Stimulated activated CD4-positive, alpha-beta T cell treated with anti-CD3 and anti-CD28 coated beads, TNF-alpha, amount 100 ng/mL, for 4 hours (primary cell): ENCODE measurements around the gene SMAD3.

Experiments
- DNase-seq, 3 experiments: peaks; one replicate each; pipeline ENCODE4 v3.0.0-alpha.2; 2020; ENCODE audit warnings: low read depth in 3 of 3

Gene SMAD3

DNA sequence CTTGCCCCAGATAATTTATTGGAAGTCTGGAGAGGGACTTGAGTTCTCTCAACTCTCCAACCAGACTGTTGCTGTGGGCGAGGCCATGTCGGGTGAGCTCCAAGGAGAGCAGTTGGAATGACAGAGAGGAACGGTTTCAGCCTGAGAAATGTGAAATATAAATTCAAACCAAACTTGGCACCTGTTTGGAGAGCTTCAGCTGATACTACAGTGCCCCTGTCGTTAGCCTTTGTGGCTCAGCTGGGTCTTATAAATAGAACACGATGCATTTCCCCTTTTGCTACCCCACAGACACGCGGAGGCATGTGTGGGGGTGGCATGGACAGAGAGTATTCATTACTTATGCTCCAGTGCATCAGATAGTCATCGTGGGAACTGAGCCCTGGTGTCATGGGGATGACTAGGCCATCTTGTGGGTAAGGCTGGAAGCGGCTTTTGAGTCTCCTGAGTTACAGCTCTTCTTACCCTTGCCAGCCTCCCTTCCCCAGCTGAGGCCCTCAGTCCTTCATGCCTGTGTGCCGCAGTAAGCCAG lies 15.6 kb downstream of the SMAD3 start:
- peak in 2 of 3 experiments; percentile 52 for DNase-seq

DNA sequence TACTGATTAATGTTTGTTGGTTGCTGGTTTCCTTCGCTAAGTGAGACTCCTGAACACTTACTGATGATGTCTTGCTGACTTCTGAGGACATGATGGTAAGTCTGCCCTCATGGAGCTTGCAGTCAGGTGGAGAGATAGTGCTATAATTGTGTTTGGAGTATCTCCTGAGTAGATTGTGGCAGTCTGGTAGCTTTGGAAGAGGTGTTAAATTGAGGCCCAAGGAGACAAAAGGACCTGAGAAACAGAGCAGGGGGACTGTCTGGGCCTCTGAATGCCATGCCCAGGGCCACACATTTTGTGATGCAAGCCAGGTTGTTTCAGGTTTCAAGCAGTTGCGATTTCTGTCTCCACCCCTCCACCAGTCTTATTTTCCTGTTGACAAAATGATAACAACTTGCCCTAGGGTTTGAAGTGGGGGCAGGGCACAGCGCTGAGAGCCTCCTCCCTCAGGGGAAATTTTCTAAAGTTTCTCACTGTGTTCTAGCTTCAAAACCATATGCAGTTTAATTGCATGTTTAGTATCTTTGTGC lies 16.7 kb downstream of the SMAD3 start:
- DNase-seq, result no peak

DNA sequence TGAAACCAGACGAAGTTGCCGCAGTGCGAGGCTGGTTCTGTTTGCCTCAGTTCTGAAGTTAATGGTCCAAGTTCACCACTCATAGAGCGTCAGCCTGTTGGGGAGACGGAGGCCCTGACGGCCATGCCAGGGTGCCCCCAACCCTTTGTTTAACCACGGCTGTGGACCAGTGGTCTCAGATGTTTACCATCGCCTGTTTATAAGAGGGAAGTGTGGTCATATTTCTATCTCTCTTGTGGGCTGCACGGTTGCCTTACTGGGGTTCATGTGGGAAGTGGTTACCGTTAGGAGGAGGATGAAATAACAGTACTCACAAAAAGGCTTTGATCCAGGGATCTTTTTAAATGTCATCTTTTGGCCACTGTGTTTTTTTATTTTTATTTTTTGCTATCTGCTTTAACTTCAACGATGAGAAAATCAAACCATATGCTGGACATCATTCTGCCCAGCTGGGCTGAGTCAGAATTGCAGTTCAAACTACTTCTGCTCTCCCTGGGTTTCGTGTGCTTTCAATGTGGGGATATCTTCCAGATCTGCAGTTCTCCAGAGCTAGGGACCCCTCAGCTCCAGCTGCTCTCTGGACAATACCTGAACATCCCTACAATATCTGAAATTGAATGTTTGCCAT lies 17.8 kb downstream of the SMAD3 start:
- no peak for DNase-seq

DNA sequence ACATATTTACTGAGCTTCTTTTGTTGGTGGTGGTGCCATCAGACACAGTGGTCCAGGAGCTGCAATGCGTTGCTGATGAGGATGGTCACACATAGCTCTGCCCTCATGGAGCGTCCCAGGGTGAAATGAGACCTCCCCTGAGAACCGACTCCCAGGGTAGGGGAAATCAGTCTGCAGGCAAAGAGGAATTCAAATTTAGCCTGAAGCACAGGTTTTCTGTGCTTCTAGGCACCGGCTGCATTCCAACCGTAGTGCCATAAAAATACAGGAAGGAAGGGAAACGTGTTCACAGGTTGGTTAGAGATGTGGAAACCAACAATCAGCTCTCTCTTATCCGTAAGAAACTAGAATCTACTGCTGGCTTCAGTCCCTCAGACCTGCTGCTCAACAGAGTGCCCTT lies 19.2 kb downstream of the SMAD3 start:
- DNase-seq, result no peak

DNA sequence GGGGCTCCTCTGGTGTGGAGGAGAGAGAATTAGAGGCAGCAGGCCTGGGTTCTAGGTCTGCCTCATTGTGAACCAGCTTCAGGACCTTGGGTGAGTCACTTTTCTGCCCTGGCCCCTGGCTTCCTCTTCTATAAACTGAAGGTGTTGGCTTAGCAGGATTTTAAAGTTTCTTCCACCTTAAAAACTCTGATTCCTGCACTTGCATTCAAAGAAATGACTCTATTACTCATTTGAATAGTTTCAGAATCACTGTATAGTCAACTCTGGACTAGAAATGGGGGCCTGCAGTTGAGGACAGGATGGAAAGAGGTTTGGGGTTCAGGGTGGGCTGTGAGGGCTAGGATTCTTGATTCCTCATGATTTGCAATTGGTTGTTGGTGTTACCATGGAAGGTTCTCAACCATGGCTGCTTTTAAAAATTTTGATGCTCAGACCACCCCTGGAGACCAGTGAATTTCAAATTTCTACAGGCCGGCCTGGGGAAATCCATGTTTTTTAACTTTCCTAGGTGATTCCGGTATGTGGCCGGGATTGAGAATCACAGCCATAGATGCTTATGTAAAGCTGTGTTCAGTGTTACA lies 19.9 kb downstream of the SMAD3 start:
- no peak for DNase-seq

DNA sequence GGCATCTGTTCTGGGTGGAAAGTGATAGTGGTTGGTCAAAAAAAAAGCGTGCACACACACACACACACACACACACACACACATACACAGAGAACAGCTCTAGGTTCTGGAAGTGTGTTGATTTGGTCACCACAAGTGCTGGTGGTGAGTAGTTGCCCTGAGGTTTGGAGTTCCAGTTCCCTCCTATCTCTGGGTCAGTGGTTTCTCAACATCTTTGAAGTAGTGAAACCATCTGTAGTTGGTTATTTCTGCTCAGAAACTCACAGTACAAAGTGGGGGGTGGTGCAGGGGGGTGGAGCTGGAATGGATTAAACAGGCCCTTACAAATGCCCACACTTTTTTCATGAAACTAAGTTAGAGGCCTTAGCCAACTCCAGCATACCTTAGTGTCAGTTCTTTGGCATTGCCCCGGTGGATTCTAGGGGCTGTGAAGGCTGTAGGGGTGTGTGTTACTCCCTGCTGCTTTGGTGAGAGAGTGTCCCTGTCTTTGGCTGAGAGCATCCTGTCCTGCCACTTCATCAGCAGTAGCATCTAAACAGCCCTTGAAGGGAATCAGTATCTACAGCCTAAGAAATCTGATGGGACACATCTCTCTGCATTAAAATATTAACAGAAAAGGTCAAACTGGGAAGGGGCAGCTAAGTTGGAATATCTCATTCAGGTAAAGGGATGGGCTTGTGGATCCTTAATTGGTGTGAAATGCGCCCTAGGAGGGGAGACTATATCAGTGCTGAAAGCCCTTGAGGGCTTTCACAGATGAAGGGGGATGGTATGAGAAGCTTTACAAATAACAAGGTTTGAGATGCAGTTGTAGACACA lies 20.6 kb downstream of the SMAD3 start:
- no peak for DNase-seq

DNA sequence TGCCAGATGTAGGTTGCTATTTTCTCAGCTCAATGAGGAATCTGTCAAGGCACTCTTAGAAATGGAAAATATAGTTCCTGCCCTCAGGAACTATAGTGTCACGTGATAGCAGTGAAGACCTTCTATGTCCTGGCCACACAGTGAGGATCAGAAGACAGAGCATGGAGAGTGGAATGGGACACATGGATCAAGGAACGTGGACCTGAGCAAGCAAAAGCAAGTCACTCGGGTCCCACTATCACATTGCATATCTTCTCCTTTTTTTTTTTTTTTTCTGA lies 21.2 kb downstream of the SMAD3 start:
- DNase-seq, result no peak

DNA sequence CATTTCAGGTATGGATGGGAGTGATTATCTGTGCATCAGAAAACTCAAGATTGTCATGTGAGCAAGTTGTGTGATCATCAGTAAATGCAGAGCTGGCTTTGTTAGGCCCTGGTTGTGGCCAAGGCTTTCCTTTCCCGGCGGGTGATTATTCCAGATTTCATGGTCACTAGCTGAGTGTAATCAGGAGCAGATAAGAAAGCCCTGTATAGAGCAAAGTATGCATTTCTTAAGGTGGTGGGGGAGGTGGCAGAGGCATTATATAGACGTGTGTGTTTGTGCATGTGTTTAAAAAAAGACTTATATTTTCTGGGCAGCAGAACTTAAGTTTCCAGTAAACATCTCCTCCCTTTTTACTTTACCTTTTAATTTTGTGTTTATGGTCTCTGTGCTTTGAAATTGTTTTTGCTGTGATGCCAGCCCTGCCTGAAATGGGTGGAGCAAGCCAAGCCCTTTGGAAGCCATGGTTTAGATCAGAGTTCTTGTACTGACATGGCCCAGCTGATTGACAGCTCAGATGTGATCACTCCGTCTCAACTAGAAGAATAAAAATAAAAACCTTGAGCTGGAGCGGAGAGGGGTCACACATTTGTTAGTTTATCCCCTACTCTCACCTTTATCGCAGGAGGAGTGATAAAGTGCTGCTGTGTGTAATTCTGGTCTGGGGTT lies 22.2 kb downstream of the SMAD3 start:
- DNase-seq, result no peak

DNA sequence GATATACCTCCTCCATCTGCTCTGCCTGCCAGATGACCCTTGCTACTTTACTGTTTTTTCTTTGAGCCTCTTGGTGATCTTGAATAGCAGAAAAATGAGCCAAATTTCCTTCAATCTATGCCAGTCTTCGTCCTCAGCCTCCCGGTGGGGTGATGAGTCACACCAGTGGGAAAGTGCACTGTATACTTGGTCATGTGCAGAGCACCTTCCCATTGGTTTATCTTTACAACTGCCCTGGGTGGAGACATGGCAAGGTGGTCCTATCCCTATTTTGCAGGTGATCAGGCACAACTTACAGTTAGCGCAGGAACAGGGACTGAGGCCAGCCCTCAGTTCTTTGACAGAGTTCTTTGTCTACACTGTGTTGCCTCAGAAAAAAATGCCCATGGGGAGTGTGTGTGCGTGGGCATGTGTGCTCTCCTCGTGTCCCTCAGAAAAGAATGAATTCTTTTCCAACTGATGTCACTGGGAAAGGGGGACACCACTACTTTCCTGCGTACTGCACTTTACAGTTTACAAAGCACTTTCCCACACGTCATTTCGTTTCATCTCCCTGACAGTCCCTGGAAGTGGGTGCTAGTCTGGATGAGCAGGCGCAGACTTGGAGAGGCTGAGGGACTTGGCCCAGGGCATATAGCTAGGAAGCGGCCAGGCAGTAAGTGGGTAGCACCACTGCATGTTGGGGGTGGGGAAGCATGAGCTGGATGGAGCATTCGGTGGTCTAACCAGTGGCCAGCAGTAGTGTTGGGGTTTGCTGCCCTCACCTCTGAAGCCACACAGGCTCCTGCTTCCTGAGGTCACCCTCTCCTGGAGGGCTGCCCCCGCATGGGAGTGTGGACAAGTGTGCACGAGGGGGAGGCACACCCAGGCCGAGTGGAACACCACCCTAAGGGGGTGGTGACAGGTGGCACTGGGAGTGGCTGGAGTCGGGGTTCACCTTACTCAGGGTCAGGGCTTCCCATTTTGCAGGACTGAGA lies 24.1 kb downstream of the SMAD3 start:
- DNase-seq, result no peak

DNA sequence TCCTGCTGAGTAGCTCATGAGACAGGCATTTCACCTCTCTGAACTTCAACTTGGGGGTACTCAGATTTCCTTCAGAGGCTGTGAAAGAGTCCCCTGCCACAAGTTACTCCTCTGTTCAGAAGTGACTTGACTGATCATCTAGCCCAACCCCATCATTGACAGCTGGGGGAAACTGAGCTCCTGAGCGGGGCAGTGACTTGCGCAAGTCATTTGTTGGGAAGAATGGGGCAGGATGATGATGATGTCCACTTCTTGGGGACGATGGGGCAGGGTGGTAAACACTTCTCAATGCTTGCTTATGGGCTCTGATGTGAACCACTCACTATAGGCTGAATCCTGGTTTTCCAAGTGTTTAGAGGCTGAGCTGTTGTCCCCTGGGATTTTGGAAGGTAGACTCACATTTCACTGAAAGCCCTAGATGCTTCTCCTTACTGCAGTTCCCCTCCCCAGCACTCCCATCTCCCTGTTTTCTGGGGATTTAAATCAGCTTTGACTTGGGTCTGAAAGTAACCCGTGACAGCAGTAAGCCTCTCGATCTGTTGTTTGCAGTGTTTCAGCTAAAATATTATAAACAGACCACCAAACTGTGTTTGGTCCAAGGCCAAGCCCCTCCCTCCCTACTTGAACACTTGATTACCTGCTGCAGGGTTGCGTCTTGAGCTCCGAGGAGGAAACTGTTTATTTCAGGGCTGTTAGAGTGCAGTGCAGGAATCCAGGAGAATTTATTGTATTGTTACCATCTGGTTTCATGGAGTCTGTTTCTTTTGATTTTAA lies 25.1 kb downstream of the SMAD3 start:
- DNase-seq, result no peak

DNA sequence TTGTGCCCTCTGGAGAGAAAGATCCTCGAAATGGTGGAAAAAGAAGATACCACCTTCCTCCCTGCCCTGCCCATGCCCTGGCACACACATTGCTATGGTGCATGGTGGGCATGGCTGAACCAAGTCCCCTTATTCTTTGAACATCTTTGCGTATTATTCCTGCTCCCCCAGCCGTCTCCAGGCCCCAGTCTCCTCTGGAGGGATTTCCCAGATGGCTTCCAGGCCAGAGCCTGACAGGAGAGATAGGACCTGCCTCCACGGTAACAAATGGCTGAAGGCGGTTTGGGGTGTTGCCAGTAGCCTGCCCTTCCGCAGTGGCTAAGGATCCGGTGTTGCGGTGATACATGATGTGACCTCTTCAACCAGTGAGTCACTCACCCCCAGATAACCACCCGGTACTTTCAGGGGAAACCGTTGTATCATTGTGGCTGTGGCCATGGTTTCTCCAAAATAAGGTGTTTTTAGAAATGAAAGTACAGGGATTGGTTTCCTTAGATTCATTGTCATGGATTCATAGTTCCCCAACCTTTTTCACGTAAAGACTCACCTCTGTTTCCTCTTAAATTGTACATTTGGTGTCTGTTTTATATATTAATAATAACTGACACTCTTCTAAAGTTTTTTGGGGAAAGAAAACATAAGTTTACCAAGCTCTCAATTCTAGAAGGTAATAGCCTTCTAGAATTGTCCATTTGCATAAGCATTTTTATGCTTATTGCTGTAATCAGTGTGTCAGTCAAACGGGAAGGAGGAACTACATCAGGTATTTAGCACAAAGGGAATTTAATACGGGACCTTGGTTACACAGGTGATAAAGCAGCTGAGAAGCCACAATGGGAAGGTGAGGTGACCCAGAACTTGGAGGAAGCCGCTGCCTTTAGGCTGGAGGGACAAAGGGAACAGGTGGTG lies 25.9 kb downstream of the SMAD3 start:
- DNase-seq, result peak in 1 of 3 experiments; percentile 49

DNA sequence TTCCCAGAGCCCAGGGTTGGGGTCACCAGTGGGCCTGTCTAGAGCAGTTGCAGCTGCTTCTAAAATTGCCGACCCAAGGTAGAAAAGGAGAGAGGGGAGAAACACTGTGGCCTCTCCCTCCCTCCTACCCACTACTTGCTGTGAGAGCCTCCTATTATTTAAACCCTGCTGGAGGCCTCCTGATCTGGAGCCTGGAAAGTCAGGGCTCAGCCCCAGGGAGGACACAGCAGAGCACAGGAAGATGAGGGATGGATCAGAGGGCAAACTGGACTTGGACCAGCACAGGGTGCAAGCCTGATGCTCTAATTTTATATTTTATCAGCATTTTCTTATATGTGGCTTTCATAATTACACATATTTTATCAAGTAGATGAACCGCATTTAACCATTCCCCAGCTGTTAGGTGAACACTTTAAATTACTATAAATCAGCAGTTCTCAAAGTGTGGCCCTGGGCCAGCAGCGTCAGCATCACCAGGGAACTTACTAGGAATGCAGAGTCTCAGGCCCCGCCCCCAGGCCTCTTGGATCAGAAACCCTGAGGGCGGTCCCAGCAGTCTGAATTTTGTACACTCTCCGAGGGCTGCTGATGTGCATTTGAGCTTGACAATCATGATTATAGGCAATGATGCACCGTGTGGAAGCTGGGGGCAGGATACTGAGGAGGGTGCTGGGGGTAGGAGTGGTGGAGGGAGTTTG lies 26.7 kb downstream of the SMAD3 start:
- DNase-seq, result no peak

DNA sequence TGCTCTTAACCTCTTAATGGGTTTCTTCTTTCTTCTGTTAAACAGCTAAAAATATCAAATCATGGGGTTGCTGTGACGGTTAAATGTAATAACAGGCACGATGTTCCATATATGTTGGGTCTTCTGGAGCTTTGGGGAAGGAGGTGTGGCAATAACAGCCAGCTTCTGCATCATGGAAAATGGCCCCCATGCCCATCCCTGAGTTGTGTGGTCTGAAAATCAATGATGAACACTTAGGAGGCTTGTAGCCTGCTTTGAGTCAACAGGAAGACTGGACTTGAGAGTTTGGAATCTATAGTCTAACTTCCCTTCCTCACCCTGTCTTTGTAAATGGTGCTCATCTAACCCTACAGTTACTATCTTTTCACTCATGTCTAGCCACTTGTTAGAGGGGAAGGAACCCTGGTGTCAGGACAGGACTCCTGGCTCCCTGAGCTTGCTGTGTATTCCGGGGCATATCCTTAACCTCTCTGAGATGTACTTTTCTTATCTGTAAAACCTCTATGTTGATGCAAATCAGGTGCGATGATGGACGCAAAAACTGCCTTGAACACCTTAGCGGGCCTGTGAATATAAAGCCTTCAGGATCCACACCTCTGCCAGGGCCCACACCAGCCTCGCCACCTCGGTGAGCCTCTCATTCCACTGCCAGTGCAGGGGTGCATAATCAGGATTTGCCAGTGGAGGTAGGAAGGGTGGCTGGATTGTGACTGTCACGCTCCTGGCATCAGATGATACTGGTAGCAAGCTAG lies 27.5 kb downstream of the SMAD3 start:
- no peak for DNase-seq

DNA sequence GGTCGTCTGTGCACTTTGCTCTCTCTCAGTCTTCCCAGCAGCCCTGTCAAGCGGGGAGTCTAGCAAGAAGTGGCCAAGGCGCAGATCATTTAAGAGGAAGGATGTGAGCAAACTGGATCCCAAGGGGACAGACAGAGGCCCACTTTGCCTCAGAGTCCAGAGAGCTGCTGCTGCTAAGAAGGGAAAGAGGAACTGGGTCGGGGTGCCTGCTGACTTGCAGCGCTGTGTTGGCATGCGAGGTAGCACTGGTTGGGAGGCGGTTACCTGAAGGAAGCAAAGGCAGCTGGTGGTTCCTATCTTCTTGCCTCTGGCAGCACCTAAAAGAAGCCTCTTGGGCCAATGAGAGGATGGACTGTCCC lies 28.1 kb downstream of the SMAD3 start:
- DNase-seq, result no peak

DNA sequence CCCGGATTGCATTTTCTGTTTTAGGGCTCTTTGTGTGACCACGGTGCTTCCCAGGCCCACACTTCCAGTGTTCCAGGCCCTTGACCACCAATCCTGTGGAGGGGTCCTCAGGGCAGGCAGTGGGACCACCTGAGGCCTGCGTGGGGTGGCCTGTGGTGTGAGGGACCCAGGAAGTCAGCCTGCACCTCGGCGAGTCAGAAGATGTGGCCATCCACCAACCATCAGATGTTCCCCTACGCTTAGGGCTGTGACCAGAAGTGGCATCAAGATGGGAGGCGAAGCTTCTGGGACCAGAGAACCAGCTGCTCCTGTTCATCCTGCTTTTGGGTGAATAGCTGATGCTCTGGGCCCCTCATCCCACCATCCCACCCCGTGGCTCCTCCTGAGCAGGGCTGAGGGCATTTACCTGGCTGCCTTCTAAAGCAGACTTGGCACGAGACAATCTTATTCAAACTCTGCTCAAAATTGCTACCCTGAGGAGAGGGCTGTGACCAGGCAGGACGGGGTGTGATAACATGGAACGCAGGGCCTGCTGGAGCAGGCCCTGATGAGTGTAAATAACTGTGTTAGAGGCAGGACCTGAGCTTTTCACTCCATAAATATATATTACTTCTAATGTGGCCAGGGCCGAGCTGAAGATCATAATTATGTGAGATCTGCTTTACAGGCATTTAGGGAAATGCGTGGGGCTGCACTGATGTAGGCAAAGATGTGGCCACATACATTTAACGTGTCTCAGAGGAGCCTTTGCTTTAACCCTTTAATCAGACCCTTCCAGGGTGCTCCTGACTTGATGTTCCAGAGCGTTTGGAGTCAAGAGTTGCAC lies 28.8 kb downstream of the SMAD3 start:
- no peak for DNase-seq

DNA sequence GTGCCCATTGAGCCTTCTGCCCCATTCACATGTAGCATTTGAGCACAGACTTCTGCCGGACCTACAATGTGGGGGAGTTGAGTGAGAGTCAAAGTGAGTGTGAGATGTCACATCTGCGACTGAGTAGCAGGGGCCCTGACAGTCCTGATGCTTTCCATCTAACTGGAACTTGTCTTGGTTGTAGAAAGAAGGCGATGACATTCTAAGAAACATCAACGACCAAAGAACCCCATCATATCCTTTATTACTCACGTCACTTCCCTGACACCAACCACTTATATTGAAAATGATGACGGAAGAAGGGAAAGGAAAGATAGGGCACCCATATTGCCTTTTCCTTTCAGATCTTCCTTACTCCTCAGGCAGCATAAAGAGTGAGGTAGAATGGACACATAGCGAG lies 30.5 kb downstream of the SMAD3 start:
- DNase-seq, result no peak
